Stimulated activated CD4-positive, alpha-beta T cell treated with anti-CD3 and anti-CD28 coated beads, Interleukin-15, amount 100 ng/mL, for 24 hours (primary cell): Measurements from ENCODE around the gene TMPO.
A peak's percentile ranks its signal among the peaks of the same experiment; 100 is the strongest.
"Not testable (repeated sequence)": the region's sequence is repeated elsewhere in the genome, so short reads cannot be mapped to it uniquely, and the experiment has no call there.

Experiments used
- DNase-seq: peaks from one replicate; pipeline ENCODE4 v3.0.0-alpha.2; 2020

Gene TMPO

GRCh38 chr12:98511806-98512205 lies 3.6 kb upstream of the TMPO start:
- DNase-seq = not testable (repeated sequence)

- DNase-seq = no peak
Measured at GRCh38 chr12:98513379-98514322, 1.7 kb upstream of the TMPO start.

- DNase-seq = no peak
Measured at GRCh38 chr12:98514982-98515286, 456 bp upstream of the TMPO start.

GRCh38 chr12:98516111-98516873 lies 902 bp downstream of the TMPO start:
- peak; percentile 90 for DNase-seq

- no peak for DNase-seq
Measured at GRCh38 chr12:98519257-98519907, 4.0 kb downstream of the TMPO start.

- DNase-seq = no peak
Measured at GRCh38 chr12:98530068-98530467, 14.7 kb downstream of the TMPO start.

GRCh38 chr12:98532687-98533304 lies 17.4 kb downstream of the TMPO start:
- no peak for DNase-seq

- no peak for DNase-seq
Measured at GRCh38 chr12:98533723-98534251, 18.4 kb downstream of the TMPO start.

- DNase-seq = no peak
Measured at GRCh38 chr12:98538031-98538430, 22.6 kb downstream of the TMPO start.

GRCh38 chr12:98543701-98544100 lies 28.3 kb downstream of the TMPO start:
- DNase-seq = no peak

- DNase-seq = no peak
Measured at GRCh38 chr12:98544751-98545150, 29.4 kb downstream of the TMPO start.

- no peak for DNase-seq
Measured at GRCh38 chr12:98549371-98550110, 34.2 kb downstream of the TMPO start.

- no peak for DNase-seq
Measured at GRCh38 chr12:98551787-98552186, 36.4 kb downstream of the TMPO start.

- DNase-seq = not testable (repeated sequence)
Measured at GRCh38 chr12:98558097-98558496, 42.7 kb downstream of the TMPO start.

- no peak for DNase-seq
Measured at GRCh38 chr12:98559666-98560065, 44.3 kb downstream of the TMPO start.

GRCh38 chr12:98561846-98562245 lies 46.5 kb downstream of the TMPO start:
- DNase-seq = no peak

- no peak for DNase-seq
Measured at GRCh38 chr12:98572010-98572409, 56.6 kb downstream of the TMPO start.

GRCh38 chr12:98574110-98574509 lies 58.7 kb downstream of the TMPO start:
- no peak for DNase-seq

- no peak for DNase-seq
Measured at GRCh38 chr12:98575013-98575412, 59.6 kb downstream of the TMPO start.

- not testable (repeated sequence) for DNase-seq
Measured at GRCh38 chr12:98576795-98577194, 61.4 kb downstream of the TMPO start.

GRCh38 chr12:98578392-98578791 lies 63.0 kb downstream of the TMPO start:
- DNase-seq = no peak

- DNase-seq = no peak
Measured at GRCh38 chr12:98578821-98579220, 63.4 kb downstream of the TMPO start.
